ENCODE measurements around the gene SLU7. TPM values are rescaled to one million over a fixed set of nuclear protein-coding genes. Genes with fewer than 3 reads are reported as not detected.

The SLU7 gene
- total and polyA plus RNA-seq, 3 experiments from 2014 or later, result 48.3 to 94.1 (median 55.7) TPM

GRCh38 chr5:160398806-160399205, 20.1 kb downstream of the SLU7 start:
- H3K4me1 ChIP-seq (ENCODE audit: insufficient read depth, low read length), result peaks cover 10% of the 10 kb centered on the region
- Mint-ChIP-seq H3K27me3 (no peaks in the 10 kb centered on the region), H3K9me3 (no peaks in the 10 kb centered on the region), H3K36me3 (peaks cover 8 to 33% (median 9%) of the 10 kb centered on the region in 3 donors), H3K4me3 (peak overlapping the region; percentile 85 to 94 (median 92)), H3K4me1 (peaks cover 11 to 27% (median 22%) of the 10 kb centered on the region in 3 donors), H3K27ac (peak overlapping the region in 1 of 8 donors; percentile 67)
- H3K36me3 ChIP-seq (ENCODE audit: insufficient read depth, low read length), result peaks cover 4% of the 10 kb centered on the region
- POLR2A ChIA-PET, result no interaction called here
- H3K27me3 ChIP-seq (ENCODE audit: insufficient read depth, low read length, poor library complexity, severe bottlenecking), result no peaks in the 10 kb centered on the region
- CTCF ChIA-PET, result interaction anchor here (1.2 kb wide), 1 partner anchor 40 kb away, joined by 4 read pairs; no protein-coding TSS in a partner anchor
- H3K9me3 ChIP-seq (ENCODE audit: low read length), result no peaks in the 10 kb centered on the region
- H3K4me3 ChIP-seq (ENCODE audit: low read length), result no peak overlapping the region
- DNase-seq, result no peak
- H3K27ac ChIP-seq (ENCODE audit: low read depth, low read length), result no peak overlapping the region

GRCh38 chr5:160397492-160397891, 21.4 kb downstream of the SLU7 start:
- ChIA-PET CTCF (interaction anchor here (1.5 kb wide), 1 partner anchor 41 kb away, joined by 3 read pairs; no protein-coding TSS in a partner anchor), POLR2A (no interaction called here)
- Histone ChIP-seq H3K4me1 (ENCODE audit: insufficient read depth, low read length) (peaks cover 10% of the 10 kb centered on the region), H3K4me3 (ENCODE audit: low read length) (no peak overlapping the region), H3K36me3 (ENCODE audit: insufficient read depth, low read length) (no peaks in the 10 kb centered on the region), H3K9me3 (ENCODE audit: low read length) (no peaks in the 10 kb centered on the region), H3K27ac (ENCODE audit: low read depth, low read length) (no peak overlapping the region), H3K27me3 (ENCODE audit: insufficient read depth, low read length, poor library complexity, severe bottlenecking) (no peaks in the 10 kb centered on the region)
- Mint-ChIP-seq H3K4me3 (no peak overlapping the region), H3K9me3 (no peaks in the 10 kb centered on the region), H3K27ac (peak overlapping the region in 1 of 8 donors; percentile 61), H3K27me3 (no peaks in the 10 kb centered on the region), H3K4me1 (peaks cover 11 to 27% (median 22%) of the 10 kb centered on the region in 3 donors), H3K36me3 (peaks cover 0 to 22% (median 0%) of the 10 kb centered on the region in 3 donors)
- no peak for DNase-seq

GRCh38 chr5:160395111-160395510, 23.8 kb downstream of the SLU7 start:
- Histone ChIP-seq H3K9me3 (ENCODE audit: low read length) (no peaks in the 10 kb centered on the region), H3K4me3 (ENCODE audit: low read length) (no peak overlapping the region), H3K36me3 (ENCODE audit: insufficient read depth, low read length) (no peaks in the 10 kb centered on the region), H3K27ac (ENCODE audit: low read depth, low read length) (no peak overlapping the region), H3K4me1 (ENCODE audit: insufficient read depth, low read length) (peaks cover 5% of the 10 kb centered on the region), H3K27me3 (ENCODE audit: insufficient read depth, low read length, poor library complexity, severe bottlenecking) (no peaks in the 10 kb centered on the region)
- Mint-ChIP-seq H3K36me3 (peaks cover 0 to 6% (median 0%) of the 10 kb centered on the region in 3 donors), H3K27ac (no peak overlapping the region), H3K4me1 (peaks cover 10 to 20% (median 15%) of the 10 kb centered on the region in 3 donors), H3K4me3 (no peak overlapping the region), H3K9me3 (no peaks in the 10 kb centered on the region), H3K27me3 (no peaks in the 10 kb centered on the region)
- ChIA-PET POLR2A (no interaction called here), CTCF (interaction anchor here (1.0 kb wide), 1 partner anchor 16 kb away, joined by 3 read pairs; no protein-coding TSS in a partner anchor)
- no peak for DNase-seq

GRCh38 chr5:160390787-160391696, 27.8 kb downstream of the SLU7 start:
- ChIA-PET CTCF (interaction anchor here (0.6 to 2.3 kb wide), 5 partner anchors 9 to 1234 kb away, joined by 3 to 9 read pairs (median 3); partner anchors contain the start of gene FAM200C), POLR2A (no interaction called here)
- H3K27me3 Mint-ChIP-seq, result no peaks in the 10 kb centered on the region
- no peak overlapping the region for H3K4me3 Mint-ChIP-seq
- no peak overlapping the region for H3K27ac Mint-ChIP-seq
- no peaks in the 10 kb centered on the region for H3K4me1 Mint-ChIP-seq
- Histone ChIP-seq H3K36me3 (ENCODE audit: insufficient read depth, low read length) (no peaks in the 10 kb centered on the region), H3K4me1 (ENCODE audit: insufficient read depth, low read length) (no peaks in the 10 kb centered on the region), H3K27me3 (ENCODE audit: insufficient read depth, low read length, poor library complexity, severe bottlenecking) (no peaks in the 10 kb centered on the region), H3K27ac (ENCODE audit: low read depth, low read length) (no peak overlapping the region), H3K9me3 (ENCODE audit: low read length) (peaks cover 4% of the 10 kb centered on the region), H3K4me3 (ENCODE audit: low read length) (no peak overlapping the region)
- peaks cover 0 to 13% (median 0%) of the 10 kb centered on the region in 3 donors for H3K36me3 Mint-ChIP-seq
- peak in 1 of 5 donors; percentile 7 for DNase-seq
- H3K9me3 Mint-ChIP-seq, result peaks cover 8 to 22% (median 12%) of the 10 kb centered on the region in 5 donors

- H3K36me3 ChIP-seq (ENCODE audit: insufficient read depth, low read length), result no peaks in the 10 kb centered on the region
- no peak overlapping the region for H3K27ac ChIP-seq (ENCODE audit: low read depth, low read length)
- POLR2A ChIA-PET, result no interaction called here
- H3K36me3 Mint-ChIP-seq, result peaks cover 0 to 13% (median 0%) of the 10 kb centered on the region in 3 donors
- no peak for DNase-seq
- H3K27ac Mint-ChIP-seq, result no peak overlapping the region
- H3K4me3 ChIP-seq (ENCODE audit: low read length), result no peak overlapping the region
- peaks cover 0 to 3% of the 10 kb centered on the region in 2 donors for H3K27me3 Mint-ChIP-seq
- H3K4me1 Mint-ChIP-seq, result no peaks in the 10 kb centered on the region
- H3K9me3 Mint-ChIP-seq, result peaks cover 8 to 22% (median 12%) of the 10 kb centered on the region in 5 donors
- H3K27me3 ChIP-seq (ENCODE audit: insufficient read depth, low read length, poor library complexity, severe bottlenecking), result no peaks in the 10 kb centered on the region
- peaks cover 4% of the 10 kb centered on the region for H3K9me3 ChIP-seq (ENCODE audit: low read length)
- no peak overlapping the region for H3K4me3 Mint-ChIP-seq
- CTCF ChIA-PET, result interaction anchor here (1.3 kb wide), 1 partner anchor 42 kb away, joined by 5 read pairs; no protein-coding TSS in a partner anchor
- no peaks in the 10 kb centered on the region for H3K4me1 ChIP-seq (ENCODE audit: insufficient read depth, low read length)
Measured at GRCh38 chr5:160387445-160387844, 31.4 kb downstream of the SLU7 start.

- ChIA-PET CTCF (no interaction called here), POLR2A (no interaction called here)
- no peak for DNase-seq
- Histone ChIP-seq H3K9me3 (ENCODE audit: low read length) (peaks cover 4% of the 10 kb centered on the region), H3K27ac (ENCODE audit: low read depth, low read length) (no peak overlapping the region), H3K4me3 (ENCODE audit: low read length) (no peak overlapping the region), H3K4me1 (ENCODE audit: insufficient read depth, low read length) (no peaks in the 10 kb centered on the region), H3K27me3 (ENCODE audit: insufficient read depth, low read length, poor library complexity, severe bottlenecking) (no peaks in the 10 kb centered on the region), H3K36me3 (ENCODE audit: insufficient read depth, low read length) (no peaks in the 10 kb centered on the region)
- Mint-ChIP-seq H3K27ac (no peak overlapping the region), H3K4me1 (no peaks in the 10 kb centered on the region), H3K27me3 (peaks cover 2 to 3% of the 10 kb centered on the region in 2 donors), H3K9me3 (peaks cover 8 to 22% (median 12%) of the 10 kb centered on the region in 5 donors), H3K4me3 (no peak overlapping the region), H3K36me3 (peaks cover 0 to 13% (median 0%) of the 10 kb centered on the region in 3 donors)
Measured at GRCh38 chr5:160385496-160385895, 33.4 kb downstream of the SLU7 start.

GRCh38 chr5:160384681-160385080, 34.2 kb downstream of the SLU7 start:
- no peak overlapping the region for H3K4me3 ChIP-seq (ENCODE audit: low read length)
- ChIA-PET POLR2A (no interaction called here), CTCF (no interaction called here)
- DNase-seq, result no peak
- Mint-ChIP-seq H3K36me3 (peaks cover 0 to 13% (median 0%) of the 10 kb centered on the region in 3 donors), H3K27ac (no peak overlapping the region), H3K4me3 (no peak overlapping the region), H3K27me3 (peaks cover 7 to 11% of the 10 kb centered on the region in 2 donors), H3K4me1 (no peaks in the 10 kb centered on the region), H3K9me3 (peaks cover 8 to 22% (median 12%) of the 10 kb centered on the region in 5 donors)
- H3K9me3 ChIP-seq (ENCODE audit: low read length), result peaks cover 4% of the 10 kb centered on the region
- H3K36me3 ChIP-seq (ENCODE audit: insufficient read depth, low read length), result no peaks in the 10 kb centered on the region
- H3K4me1 ChIP-seq (ENCODE audit: insufficient read depth, low read length), result no peaks in the 10 kb centered on the region
- H3K27me3 ChIP-seq (ENCODE audit: insufficient read depth, low read length, poor library complexity, severe bottlenecking), result no peaks in the 10 kb centered on the region
- no peak overlapping the region for H3K27ac ChIP-seq (ENCODE audit: low read depth, low read length)

GRCh38 chr5:160382346-160382745, 36.5 kb downstream of the SLU7 start:
- H3K27ac Mint-ChIP-seq, result peak overlapping the region in 1 of 8 donors; percentile 23
- CTCF ChIA-PET, result no interaction called here
- H3K4me1 Mint-ChIP-seq, result no peaks in the 10 kb centered on the region
- Histone ChIP-seq H3K4me1 (ENCODE audit: insufficient read depth, low read length) (no peaks in the 10 kb centered on the region), H3K27ac (ENCODE audit: low read depth, low read length) (no peak overlapping the region), H3K36me3 (ENCODE audit: insufficient read depth, low read length) (no peaks in the 10 kb centered on the region), H3K9me3 (ENCODE audit: low read length) (no peaks in the 10 kb centered on the region), H3K27me3 (ENCODE audit: insufficient read depth, low read length, poor library complexity, severe bottlenecking) (no peaks in the 10 kb centered on the region), H3K4me3 (ENCODE audit: low read length) (no peak overlapping the region)
- H3K9me3 Mint-ChIP-seq, result peaks cover 0 to 8% (median 5%) of the 10 kb centered on the region in 5 donors
- no peak overlapping the region for H3K4me3 Mint-ChIP-seq
- POLR2A ChIA-PET, result no interaction called here
- peaks cover 11 to 19% of the 10 kb centered on the region in 2 donors for H3K27me3 Mint-ChIP-seq
- no peak for DNase-seq
- H3K36me3 Mint-ChIP-seq, result peaks cover 0 to 3% (median 0%) of the 10 kb centered on the region in 3 donors
